ENCODE results near the gene RDX. TPM values are rescaled to one million over a fixed set of nuclear protein-coding genes. Genes with fewer than 3 reads are reported as not detected.

Gene RDX
- total and polyA plus RNA-seq, 2 of the 4 experiments (the other 2 are of a cell fraction), result 61.1 to 72.4 TPM

- DNase-seq (peak; percentile 79), ATAC-seq (ENCODE audit: low read depth) (peak; percentile 96)
- H3K9me1 ChIP-seq (ENCODE audit: insufficient read depth, low read length), result peaks cover 16% of the 10 kb centered on the region
- 0 out of 2 replicates have a peak overlapping the region, but pooled peaks have one; percentile 4 for H2BK120ac ChIP-seq (ENCODE audit: low read depth, low read length)
- H4K91ac ChIP-seq (ENCODE audit: insufficient read depth, low read depth, low read length), result 0 out of 2 replicates have a peak overlapping the region, but pooled peaks have one; percentile 4
- no peak overlapping the region for H2AFZ ChIP-seq (replicated peaks; ENCODE audit: low read length, poor library complexity)
- peak overlapping the region; percentile 18 for H2BK5ac ChIP-seq (ENCODE audit: low read depth, low read length, poor library complexity, severe bottlenecking)
- H3K18ac ChIP-seq (ENCODE audit: low read depth, low read length), result no peak overlapping the region
- H3K4me1 ChIP-seq (ENCODE audit: control insufficient read depth, insufficient read depth, low read length), result peaks cover 5% of the 10 kb centered on the region
- no peak overlapping the region for H3K4me3 ChIP-seq (ENCODE audit: insufficient read depth, low read depth, low read length)
- peaks cover 20% of the 10 kb centered on the region for H3K36me3 ChIP-seq (ENCODE audit: control insufficient read depth, insufficient read depth, low read length)
- no peak overlapping the region for H3K23ac ChIP-seq (ENCODE audit: low read depth, low read length)
- H3K27me3 ChIP-seq (ENCODE audit: control insufficient read depth, insufficient read depth, low read length), result no peaks in the 10 kb centered on the region
- H4K5ac ChIP-seq (ENCODE audit: low read depth, low read length), result no peak overlapping the region
- BruUV-seq (replicated peaks), result no TSS peak
- H2BK15ac ChIP-seq (ENCODE audit: low read depth, low read length), result peak overlapping the region; percentile 31
- dilution Hi-C loops (cut with HindIII; ENCODE audit: low sequenced_read_pairs, unreplicated experiment) (no loop called here), intact Hi-C loops (cut with micrococcal nuclease) (loop anchor here (5.0 kb wide), 1 partner anchor 33 kb away; no protein-coding TSS in a partner anchor), in situ Hi-C loops (cut with MboI; ENCODE audit: low sequenced_read_pairs) (no loop called here)
- peak overlapping the region; percentile 26 for H2AK5ac ChIP-seq (ENCODE audit: low read depth, low read length)
- ChIA-PET POLR2A (ENCODE audit: unreplicated experiment) (no interaction called here), CTCF (interaction anchor here (0.5 kb wide), 1 partner anchor 108 kb away, joined by 7 read pairs; no protein-coding TSS in a partner anchor)
- H4K8ac ChIP-seq (ENCODE audit: low read depth in 2 of 2, low read length in 2 of 2), result peak overlapping the region in 1 of 2 experiments; percentile 22; a peak in 1 of 4 replicates
- no CpG with 5 or more reads among the region's 3 CpGs for WGBS, 2 experiments (ENCODE audit: extremely low coverage in 2 of 2, insufficient read length in 1 of 2)
- H3K4me2 ChIP-seq (ENCODE audit: low read depth, low read length), result no peak overlapping the region
- H3K27ac ChIP-seq (ENCODE audit: insufficient read depth, low read length), result no peak overlapping the region
- peak overlapping the region; percentile 72; the same call in 1 of the 2 replicates for H2BK20ac ChIP-seq (ENCODE audit: low read depth, low read length)
- no peak overlapping the region for H2AK9ac ChIP-seq (replicated peaks; ENCODE audit: low read depth, low read length, poor library complexity)
- no peak overlapping the region for H3K56ac ChIP-seq (ENCODE audit: extremely low read depth, insufficient read depth, low read length)
- TF ChIP-seq MAFK (IDR thresholded peaks at IDR 0.05; ENCODE audit: low read depth, low read length), result no peak
- TF ChIP-seq CTCF (conservative IDR thresholded peaks at IDR 0.05; ENCODE audit: low read depth, low read length), result no peak
- TF ChIP-seq POLR2A (IDR thresholded peaks at IDR 0.05; ENCODE audit: low read depth, low read length), result no peak
- TF ChIP-seq BHLHE40 (IDR thresholded peaks at IDR 0.05; ENCODE audit: low read depth, low read length), result no peak
- TF ChIP-seq SMC3 (IDR thresholded peaks at IDR 0.05; ENCODE audit: low read depth, low read length), result no peak
- TF ChIP-seq CHD1 (IDR thresholded peaks at IDR 0.05; ENCODE audit: low read depth, low read length), result no peak
- no peak for TF ChIP-seq FOS (IDR thresholded peaks at IDR 0.05; ENCODE audit: low read depth, low read length)
- TF ChIP-seq USF2 (IDR thresholded peaks at IDR 0.05; ENCODE audit: low read depth, low read length), result no peak
- no peak for TF ChIP-seq MXI1 (IDR thresholded peaks at IDR 0.05; ENCODE audit: borderline replicate concordance, low read depth, low read length)
- TF ChIP-seq RAD21 (IDR thresholded peaks at IDR 0.05; ENCODE audit: low read length), result no peak
- TF ChIP-seq RCOR1 (IDR thresholded peaks at IDR 0.05; ENCODE audit: insufficient replicate concordance, low read length), result no peak
- TF ChIP-seq ELK1 (IDR thresholded peaks at IDR 0.05; ENCODE audit: borderline replicate concordance, low read depth, low read length), result no peak
- no peak overlapping the region for H3K9ac ChIP-seq (ENCODE audit: low read depth, low read length)
- 0 out of 2 replicates have a peak overlapping the region, but pooled peaks have one; percentile 8 for H3K14ac ChIP-seq (replicated peaks; ENCODE audit: low read depth, low read length)
- no peaks in the 10 kb centered on the region; the same call in 1 of the 2 replicates for H4K20me1 ChIP-seq (ENCODE audit: insufficient read depth, low read length)
- H3K9me3 ChIP-seq (ENCODE audit: control insufficient read depth, insufficient read depth, low read length), result no peaks in the 10 kb centered on the region
- H3K4ac ChIP-seq (ENCODE audit: low read depth, low read length), result peak overlapping the region; percentile 29; the same call in 1 of the 2 replicates
- peaks cover 14 to 39% of the 10 kb centered on the region in 2 experiments for H3K79me1 ChIP-seq (ENCODE audit: low read depth in 1 of 2, low read length in 2 of 2)
Observed at GRCh38 chr11:110160016-110160415, 136.4 kb downstream of the RDX start.
